NCI-H1930 (cell line): Measurements from ENCODE around the gene TPP2.

ENCODE experiments used
- DNase-seq, 2 experiments: peaks; one replicate each; lab custom pipeline; 2025; lab: John Stamatoyannopoulos, UW

The TPP2 gene

GRCh38 chr13:102596147-102597028 is at the start of gene TPP2:
Gene TPP2, plus strand, starts transcription at chr13:102596986. Its CDS starts 53 bp downstream, at chr13:102597039.
- peak; percentile 96 to 97 for DNase-seq

- DNase-seq = no peak
Observed at GRCh38 chr13:102548811-102549210, 48.0 kb upstream of the TPP2 start.

GRCh38 chr13:102550507-102550906 is 46.3 kb upstream of the TPP2 start:
- no peak for DNase-seq

- DNase-seq = peak in 1 of 2 experiments; percentile 39
Observed at GRCh38 chr13:102555914-102556553, 40.8 kb upstream of the TPP2 start.

GRCh38 chr13:102556806-102557205 is 40.0 kb upstream of the TPP2 start:
- DNase-seq = no peak

- DNase-seq = no peak
Observed at GRCh38 chr13:102558029-102558428, 38.8 kb upstream of the TPP2 start.

- no peak for DNase-seq
Observed at GRCh38 chr13:102561933-102562332, 34.9 kb upstream of the TPP2 start.

GRCh38 chr13:102563267-102563666 is 33.5 kb upstream of the TPP2 start:
- no peak for DNase-seq

GRCh38 chr13:102564564-102564963 is 32.2 kb upstream of the TPP2 start:
- DNase-seq = no peak

GRCh38 chr13:102566513-102566912 is 30.3 kb upstream of the TPP2 start:
- DNase-seq = no peak

GRCh38 chr13:102567857-102568256 is 28.9 kb upstream of the TPP2 start:
- no peak for DNase-seq

GRCh38 chr13:102569488-102569887 is 27.3 kb upstream of the TPP2 start:
- no peak for DNase-seq

- no peak for DNase-seq
Observed at GRCh38 chr13:102571075-102571474, 25.7 kb upstream of the TPP2 start.

- DNase-seq = no peak
Observed at GRCh38 chr13:102572323-102572722, 24.5 kb upstream of the TPP2 start.

- peak; percentile 13 to 62 for DNase-seq
Observed at GRCh38 chr13:102580552-102581169, 16.1 kb upstream of the TPP2 start.

GRCh38 chr13:102582256-102582655 is 14.5 kb upstream of the TPP2 start:
- no peak for DNase-seq

- DNase-seq = no peak
Observed at GRCh38 chr13:102584434-102584833, 12.4 kb upstream of the TPP2 start.

- DNase-seq = no peak
Observed at GRCh38 chr13:102586615-102587014, 10.2 kb upstream of the TPP2 start.

- no peak for DNase-seq
Observed at GRCh38 chr13:102587916-102588315, 8.9 kb upstream of the TPP2 start.

- DNase-seq = no peak
Observed at GRCh38 chr13:102589301-102589822, 7.4 kb upstream of the TPP2 start.

GRCh38 chr13:102591988-102592781 is 4.6 kb upstream of the TPP2 start:
- peak; percentile 65 to 74 for DNase-seq

GRCh38 chr13:102593466-102593865 is 3.3 kb upstream of the TPP2 start:
- DNase-seq = no peak
